Kidney glomerular epithelial cell (primary cell): ENCODE measurements around the gene GDPD4.

ENCODE experiments used
- DNase-seq: peaks from one replicate; lab custom pipeline; 2025; lab: John Stamatoyannopoulos, UW

Gene GDPD4

DNA sequence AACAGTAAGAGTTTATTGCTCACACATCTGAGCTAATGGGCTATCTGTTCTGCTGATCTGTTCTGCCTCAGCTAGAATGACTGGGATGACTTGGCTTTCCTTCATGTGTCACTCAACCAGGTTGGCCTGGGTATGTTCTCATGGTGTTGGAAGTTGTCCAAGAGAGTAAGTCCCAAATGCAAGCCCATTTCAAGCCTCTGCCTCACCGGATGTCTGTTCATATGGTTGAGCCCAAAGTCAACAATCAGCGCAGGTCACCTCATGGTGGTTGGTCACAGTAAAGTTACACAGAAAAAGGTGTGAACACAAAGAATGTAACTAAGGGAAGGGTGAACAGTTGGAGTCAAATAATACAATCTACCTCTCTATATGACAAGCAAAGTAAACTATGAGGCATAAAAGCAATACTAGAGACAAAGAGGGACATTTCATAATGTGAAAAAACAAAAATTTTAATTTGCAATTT lies 1.9 kb downstream of the GDPD4 start:
- no peak for DNase-seq

DNA sequence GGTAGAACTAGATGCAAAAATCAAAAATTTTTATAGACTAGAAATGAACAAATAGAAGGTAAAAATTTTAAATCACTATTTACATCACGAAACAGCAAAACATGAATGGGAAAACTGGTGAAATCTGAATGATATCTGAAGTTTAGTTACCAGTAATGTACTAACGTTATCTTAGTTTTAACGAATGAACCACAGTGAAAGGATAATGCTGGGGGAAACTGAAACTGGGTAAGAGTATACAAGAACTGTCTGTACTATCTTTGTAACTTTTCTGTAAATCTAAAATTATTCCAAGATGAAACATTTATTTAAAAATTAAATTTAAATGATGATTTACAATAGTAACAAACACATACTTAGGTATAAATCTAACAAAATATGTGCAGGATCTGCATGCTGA lies 7.4 kb downstream of the GDPD4 start:
- no peak for DNase-seq

DNA sequence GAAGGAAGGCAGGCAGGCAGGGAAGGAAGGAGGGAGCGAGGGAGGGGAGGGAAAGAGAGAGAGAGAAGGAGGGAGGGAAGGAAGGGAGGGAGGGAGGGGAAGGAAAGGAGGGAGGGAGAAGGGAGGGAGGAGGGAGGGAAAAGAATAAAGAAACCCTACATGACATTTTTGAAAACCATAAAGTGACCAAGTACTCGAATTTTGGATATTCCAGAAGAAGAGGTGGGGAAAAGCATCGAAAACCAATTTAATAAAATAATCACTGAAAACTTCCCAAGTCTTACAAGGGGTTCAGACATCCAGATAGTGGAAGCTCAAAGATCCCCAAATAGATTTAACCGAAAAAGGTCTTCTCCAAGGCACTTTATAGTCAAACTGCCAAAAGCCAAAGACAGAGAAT lies 11.7 kb downstream of the GDPD4 start:
- no peak for DNase-seq

DNA sequence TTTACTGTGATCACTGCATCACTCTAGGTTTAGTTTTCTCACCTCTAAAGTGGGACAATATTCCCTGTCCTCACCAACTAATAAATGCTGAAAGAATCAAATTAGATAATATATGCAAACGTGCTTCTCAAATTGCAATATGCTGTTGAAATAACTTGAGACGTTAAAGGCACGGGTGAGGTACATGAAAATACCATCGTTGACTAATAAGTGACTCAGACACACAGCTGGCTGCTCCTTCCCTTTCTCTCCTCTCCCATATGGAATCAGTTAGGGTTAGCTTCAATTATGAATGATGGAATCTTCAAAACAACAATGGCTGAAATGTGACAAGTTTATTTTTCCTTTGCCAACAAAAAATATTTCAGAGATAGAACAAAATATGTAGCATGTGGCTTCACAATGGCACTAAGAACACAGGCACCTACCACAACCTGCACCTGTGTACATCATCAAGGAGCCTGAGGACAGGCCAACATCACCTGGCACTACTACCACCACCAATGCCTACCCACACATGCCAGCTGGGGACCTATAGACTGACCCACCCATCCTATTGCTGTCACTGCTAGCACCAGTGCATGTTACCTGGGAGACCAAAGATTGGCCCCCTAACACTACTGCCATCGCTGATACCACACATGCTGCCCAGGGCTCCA lies 13.7 kb downstream of the GDPD4 start:
- no peak for DNase-seq

GRCh38 chr11:77287136-77287535 lies 14.3 kb downstream of the GDPD4 start:
- DNase-seq, result no peak

- no peak for DNase-seq
These were observed 16.7 kb downstream of the GDPD4 start for GRCh38 chr11:77284476-77285468.

DNA sequence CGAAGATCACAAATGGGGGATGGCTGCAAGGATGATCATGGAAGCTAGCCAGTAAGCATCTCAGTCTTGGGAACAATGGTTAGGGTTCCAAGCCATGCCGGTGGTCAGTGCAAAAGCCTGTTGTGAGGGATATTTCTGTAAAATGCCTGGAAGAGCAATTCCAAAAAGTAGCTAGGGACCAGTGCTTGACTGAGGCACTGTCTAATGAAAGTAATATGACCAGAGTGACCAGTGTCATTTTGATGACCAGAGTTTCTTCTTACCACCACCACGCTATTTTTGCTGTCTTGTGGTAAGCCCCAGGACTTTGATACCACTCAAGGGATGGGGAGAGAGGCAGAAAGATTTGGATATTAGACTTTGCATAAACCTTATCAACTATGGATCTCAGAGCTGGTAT lies 18.4 kb downstream of the GDPD4 start:
- DNase-seq, result no peak

DNA sequence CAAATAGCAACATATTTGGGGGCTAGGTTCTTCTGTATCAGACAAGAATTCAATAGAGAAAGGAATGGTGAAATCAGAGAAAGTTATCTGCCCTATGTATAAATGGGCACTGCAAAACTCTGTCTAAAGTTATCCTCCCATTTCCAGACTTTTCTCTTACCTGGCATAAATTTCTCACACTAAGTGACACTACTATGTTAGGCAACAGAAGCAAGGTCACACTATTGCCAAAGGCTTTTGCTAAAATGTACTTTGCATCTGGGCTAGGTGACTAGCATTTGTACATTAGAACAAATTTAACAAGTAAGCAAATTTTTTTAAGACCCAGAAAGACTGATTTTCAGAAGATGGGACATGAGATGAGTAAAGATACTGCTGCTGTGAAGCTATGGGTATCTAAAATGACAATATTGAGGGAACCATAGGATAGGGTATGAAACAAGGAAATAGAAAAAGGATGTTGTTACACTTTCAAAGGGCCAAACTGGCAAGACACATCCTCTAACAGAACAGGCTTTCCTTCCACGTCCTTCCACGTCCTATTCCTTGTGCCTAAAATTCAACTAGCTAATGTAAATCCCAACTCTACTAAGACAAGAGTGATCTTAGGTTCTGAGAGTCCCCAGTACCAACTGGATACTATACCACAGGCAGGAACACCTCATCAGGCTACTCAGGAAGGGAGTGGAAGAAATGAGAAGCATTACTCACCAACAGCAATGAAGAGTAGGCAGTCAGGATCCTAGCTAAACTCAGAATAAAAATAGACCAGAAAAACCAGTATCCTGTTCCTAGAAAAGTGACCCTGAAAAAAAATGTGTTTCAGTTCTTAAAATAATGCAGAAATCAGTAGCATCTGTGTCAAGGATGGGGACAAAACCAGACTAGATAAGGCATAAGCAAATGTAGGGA lies 22.6 kb downstream of the GDPD4 start:
- no peak for DNase-seq

DNA sequence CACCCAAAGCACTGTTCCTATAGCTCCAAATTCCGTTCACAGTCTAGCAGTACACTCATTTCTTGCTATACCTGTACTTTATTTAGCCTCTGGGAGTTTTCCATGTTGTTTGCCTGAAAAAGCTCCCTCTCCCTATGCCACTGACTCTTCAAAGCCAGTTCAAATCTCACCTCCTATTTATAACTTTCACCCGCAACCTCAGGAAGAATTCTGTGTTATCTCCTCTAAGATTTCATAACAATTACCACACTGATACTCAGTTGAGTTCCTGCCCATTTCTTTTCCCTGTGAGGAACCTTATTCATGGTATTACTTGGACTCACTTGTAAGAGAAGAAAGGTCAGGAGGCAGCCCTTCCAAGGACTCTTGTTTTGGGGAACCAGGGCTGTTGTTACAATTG lies 25.2 kb downstream of the GDPD4 start:
- DNase-seq, result no peak

- no peak for DNase-seq
These were observed 30.6 kb downstream of the GDPD4 start for GRCh38 chr11:77270921-77271320.

DNA sequence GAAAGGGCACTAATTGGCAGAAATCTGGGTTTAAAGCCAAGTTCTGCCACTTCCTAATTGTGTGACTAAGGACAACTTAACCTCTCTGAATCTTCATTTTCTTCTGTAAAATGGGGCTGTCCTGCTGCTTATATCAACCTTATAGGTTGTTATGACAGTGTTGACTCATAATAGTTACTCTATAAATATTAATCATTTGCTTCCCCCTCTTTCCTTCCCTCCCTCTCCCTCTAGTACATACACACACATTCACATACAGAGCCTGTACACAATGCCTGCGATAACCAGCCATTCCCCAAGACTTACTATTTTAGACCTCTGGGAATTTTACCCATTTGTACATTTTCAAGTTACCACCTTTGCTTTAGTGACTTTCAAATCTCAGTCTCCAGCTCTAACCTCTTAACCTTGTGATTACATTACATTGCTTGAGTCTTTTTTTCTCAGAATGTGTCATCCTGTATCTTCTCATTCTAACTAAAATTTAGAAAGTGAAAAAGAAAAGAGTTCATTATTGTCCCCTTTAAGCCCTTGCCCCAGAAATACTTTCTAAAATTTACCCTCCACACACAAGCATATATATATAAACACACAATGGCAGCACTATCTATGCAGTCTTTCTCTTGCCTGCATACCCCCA lies 31.9 kb downstream of the GDPD4 start:
- no peak for DNase-seq

- no peak for DNase-seq
These were observed 33.5 kb downstream of the GDPD4 start for GRCh38 chr11:77267962-77268361.

GRCh38 chr11:77266766-77267165 lies 34.7 kb downstream of the GDPD4 start:
- DNase-seq, result no peak

DNA sequence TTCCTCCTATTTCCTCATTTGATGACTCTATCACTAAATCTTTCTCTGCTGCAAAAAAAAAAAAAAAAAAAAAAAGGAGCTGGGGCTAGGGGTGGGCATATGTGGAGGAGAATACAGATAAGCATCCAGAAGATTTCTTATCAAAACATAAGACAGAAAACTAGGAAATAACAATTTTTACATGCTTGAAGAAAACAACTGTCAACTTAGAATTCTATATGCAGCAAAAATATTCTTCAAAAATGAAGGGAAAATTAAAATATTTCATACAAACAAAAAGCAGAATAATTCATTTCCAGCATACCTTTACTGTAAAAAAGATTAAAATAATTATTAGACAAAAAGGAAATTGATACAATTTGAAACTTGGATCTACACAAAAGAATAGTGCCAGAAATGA lies 38.7 kb downstream of the GDPD4 start:
- DNase-seq, result no peak

DNA sequence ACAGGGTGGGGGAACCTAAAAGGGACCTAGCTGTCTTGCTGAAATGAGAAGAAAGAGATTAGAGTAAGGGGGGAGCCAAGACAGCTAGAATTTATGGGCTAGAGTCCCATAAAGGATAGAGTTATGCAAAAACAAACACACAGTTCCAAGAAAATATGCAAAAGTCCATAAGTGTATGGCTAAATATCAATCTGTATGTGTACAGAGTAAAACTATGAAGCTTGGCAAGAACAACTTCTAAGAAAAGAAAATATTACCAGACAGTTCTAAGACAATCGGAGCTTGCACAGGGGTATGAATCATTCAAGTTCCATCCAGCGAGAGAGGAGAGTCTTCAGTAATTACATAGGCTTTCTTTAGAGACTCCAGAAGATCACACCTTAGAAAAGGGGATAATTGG lies 41.8 kb downstream of the GDPD4 start:
- no peak for DNase-seq

- no peak for DNase-seq
These were observed 47.8 kb downstream of the GDPD4 start for GRCh38 chr11:77253690-77254089.

DNA sequence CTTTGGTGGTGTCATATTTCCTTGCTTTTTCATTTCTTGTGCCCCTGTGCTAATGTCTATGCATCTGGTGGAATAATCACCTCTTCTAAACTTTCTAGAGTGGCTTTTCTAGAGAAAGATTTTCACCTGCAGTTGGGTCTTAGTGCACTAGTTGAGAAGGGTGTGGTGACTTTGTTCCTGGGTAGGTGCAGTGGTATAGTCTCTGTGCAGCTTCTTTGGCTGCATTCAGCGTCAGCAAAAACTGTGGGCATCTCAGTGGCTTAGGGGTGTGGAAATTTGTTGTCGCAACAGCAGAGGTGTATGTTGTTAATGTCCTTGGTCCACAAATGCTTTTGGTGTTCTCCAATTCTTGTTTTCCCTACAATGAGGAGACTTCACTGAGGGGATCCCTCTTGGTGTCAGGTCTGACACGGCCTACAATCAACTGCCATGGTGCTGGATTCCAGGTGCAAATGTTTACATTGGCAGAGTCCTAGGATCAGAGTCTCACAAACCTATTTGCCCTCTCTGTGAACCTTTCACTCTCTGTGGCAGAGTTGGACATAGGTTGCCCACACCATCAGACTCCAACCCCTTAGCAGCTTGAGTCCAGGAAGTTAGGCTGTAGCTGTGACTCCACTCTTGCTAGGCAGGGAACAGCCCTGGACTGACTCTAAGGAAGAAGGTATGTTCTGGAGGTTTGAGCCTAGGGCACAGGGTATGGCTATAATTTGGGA lies 48.8 kb downstream of the GDPD4 start:
- DNase-seq, result no peak

GRCh38 chr11:77250881-77251640 lies 50.4 kb downstream of the GDPD4 start:
- no peak for DNase-seq

- DNase-seq, result no peak
These were observed 52.1 kb downstream of the GDPD4 start for GRCh38 chr11:77249427-77249826.
